Neural cell (in vitro differentiated cells): ENCODE measurements around the gene SUPT20HL1. TPM values are rescaled to one million over a fixed set of nuclear protein-coding genes. Genes with fewer than 3 reads are reported as not detected.

Experiments
- H2AFZ ChIP-seq: fragments of 200-600, 300-800 bp; sonication (generic), shearing (Covaris generic); 2 replicates; pipeline ENCODE4 v1.6.0; 2014; ENCODE audit warnings: low read depth, mild to moderate bottlenecking, antibody characterized with exemption, low read length, moderate library complexity
- H3F3A ChIP-seq: fragments of 200-600 bp; shearing (Covaris generic); 2 replicates; pipeline ENCODE4 v1.6.1; 2016; ENCODE audit warnings: mild to moderate bottlenecking, moderate library complexity, mixed read lengths, antibody characterized with exemption, low read length; ENCODE audit not compliant: insufficient read depth, poor library complexity, severe bottlenecking
- H3K27ac ChIP-seq: fragments of 200-600, 300-800 bp; sonication (generic), shearing (Covaris generic); 2 replicates; pipeline ENCODE4 v1.5.1; 2014; ENCODE audit warnings: mild to moderate bottlenecking, low read length, moderate library complexity
- H3K27me3 ChIP-seq: fragments of 300-800, 200-600 bp; sonication (generic), shearing (Covaris generic); 2 replicates; pipeline ENCODE4 v1.6.0; 2014; ENCODE audit warnings: mild to moderate bottlenecking, low read depth, low read length, moderate library complexity; ENCODE audit not compliant: insufficient read depth
- H3K36me3 ChIP-seq: fragments of 300-800, 200-600 bp; sonication (generic), shearing (Covaris generic); 2 replicates; pipeline ENCODE4 v1.5.1; 2014; ENCODE audit warnings: mild to moderate bottlenecking, antibody characterized with exemption, low read length, moderate library complexity; ENCODE audit not compliant: insufficient read depth
- H3K4me2 ChIP-seq: fragments of 300-800, 200-600 bp; sonication (generic), shearing (Covaris generic); 2 replicates; pipeline ENCODE4 v1.6.0; 2014; ENCODE audit warnings: mild to moderate bottlenecking, low read length
- H3K4me3 ChIP-seq: fragments of 300-800, 200-600 bp; sonication (generic), shearing (Covaris generic); 2 replicates; pipeline ENCODE4 v1.5.1; 2014; ENCODE audit warnings: mild to moderate bottlenecking, low read length, moderate library complexity
- H3K79me2 ChIP-seq: fragments of 200-600 bp; shearing (Covaris generic); replicated peaks from 2 replicates; pipeline ENCODE4 v1.6.0; 2014; ENCODE audit warnings: mild to moderate bottlenecking, low read length, moderate library complexity; ENCODE audit not compliant: insufficient read depth
- H3K9ac ChIP-seq: fragments of 300-800, 200-600 bp; sonication (generic), shearing (Covaris generic); 2 replicates; pipeline ENCODE4 v1.6.1; 2016; ENCODE audit warnings: mild to moderate bottlenecking, low read length, mixed read lengths
- H3K9me2 ChIP-seq: fragments of 200-600 bp; shearing (Covaris generic); 2 replicates; pipeline ENCODE4 v1.6.1; 2016; ENCODE audit warnings: mild to moderate bottlenecking, low read length, mixed read lengths; ENCODE audit not compliant: insufficient read depth
- H3K9me3 ChIP-seq: fragments of 200-600, 300-800 bp; sonication (generic), shearing (Covaris generic); 2 replicates; pipeline ENCODE4 v1.6.1; 2016; ENCODE audit warnings: mild to moderate bottlenecking, mixed run types, low read length, moderate library complexity, mixed read lengths
- H4K20me1 ChIP-seq: fragments of 200-600 bp; shearing (Covaris generic); 2 replicates; pipeline ENCODE4 v1.6.1; 2016; ENCODE audit warnings: mild to moderate bottlenecking, mixed run types; ENCODE audit not compliant: insufficient read depth
- CTCF ChIP-seq: fragments of 450-650 bp; IDR thresholded peaks from 2 replicates; pipeline ENCODE4 v1.5.1; 2014; ENCODE audit warnings: antibody characterized with exemption, mild to moderate bottlenecking, moderate library complexity; ENCODE audit not compliant: poor library complexity, severe bottlenecking
- EP300 ChIP-seq: fragments of 450-650 bp; conservative IDR thresholded peaks from 2 replicates; pipeline ENCODE4 v1.6.1; 2014; ENCODE audit warnings: antibody characterized with exemption, mild to moderate bottlenecking, moderate library complexity; ENCODE audit not compliant: poor library complexity, severe bottlenecking
- EZH2 ChIP-seq: fragments of 200-600, 300-800 bp; shearing (Covaris generic), sonication (generic); IDR thresholded peaks from 2 replicates; pipeline ENCODE4 v1.6.1; 2014; ENCODE audit warnings: antibody characterized with exemption, low read length, borderline replicate concordance, mild to moderate bottlenecking; ENCODE audit not compliant: insufficient read depth, poor library complexity, severe bottlenecking
- MXI1 ChIP-seq: fragments of 450-650 bp; conservative IDR thresholded peaks from 2 replicates; pipeline ENCODE4 v1.6.1; 2014; ENCODE audit warnings: antibody characterized with exemption, mild to moderate bottlenecking; ENCODE audit not compliant: poor library complexity, severe bottlenecking
- POLR2AphosphoS5 ChIP-seq: IDR thresholded peaks from 2 replicates; pipeline ENCODE4 v1.6.1; 2012
- RAD21 ChIP-seq: fragments of 450-650 bp; conservative IDR thresholded peaks from 2 replicates; pipeline ENCODE4 v1.6.1; 2014; ENCODE audit warnings: antibody characterized with exemption, mild to moderate bottlenecking, moderate library complexity
- SMC3 ChIP-seq: fragments of 450-650 bp; conservative IDR thresholded peaks from 2 replicates; pipeline ENCODE4 v1.6.1; 2014; ENCODE audit warnings: antibody characterized with exemption, mild to moderate bottlenecking, moderate library complexity; ENCODE audit not compliant: poor library complexity
- TAF1 ChIP-seq: IDR thresholded peaks from 2 replicates; pipeline ENCODE4 v1.6.1; 2012; ENCODE audit warnings: low read depth
- polyA plus RNA-seq: library from polyadenylated mRNA; depleted of rRNA; stranded (reverse); fragments of >200 nt; gene quantifications from 2 replicates; pipeline ENCODE4 v1.2.3, GENCODE V29; 2014
- TF ChIP-seq, protein P1 (sequence below): IDR thresholded peaks from 2 replicates; pipeline ENCODE4 v1.6.1; 2012; ENCODE audit warnings: borderline replicate concordance

SUPT20HL1 gene
- polyA plus RNA-seq, 1 donor from 2014 or later = not detected

- no peak overlapping the region for H3K9ac ChIP-seq
- no peaks in the 10 kb centered on the region for H4K20me1 ChIP-seq
- no peaks in the 10 kb centered on the region for H3F3A ChIP-seq
- H3K4me3 ChIP-seq = no peak overlapping the region
- H2AFZ ChIP-seq = no peak overlapping the region
- H3K9me2 ChIP-seq = no peaks in the 10 kb centered on the region
- no peak overlapping the region for H3K4me2 ChIP-seq
- TF ChIP-seq CTCF = no peak
- no peak for TF ChIP-seq POLR2AphosphoS5
- TF ChIP-seq, protein P1, sequence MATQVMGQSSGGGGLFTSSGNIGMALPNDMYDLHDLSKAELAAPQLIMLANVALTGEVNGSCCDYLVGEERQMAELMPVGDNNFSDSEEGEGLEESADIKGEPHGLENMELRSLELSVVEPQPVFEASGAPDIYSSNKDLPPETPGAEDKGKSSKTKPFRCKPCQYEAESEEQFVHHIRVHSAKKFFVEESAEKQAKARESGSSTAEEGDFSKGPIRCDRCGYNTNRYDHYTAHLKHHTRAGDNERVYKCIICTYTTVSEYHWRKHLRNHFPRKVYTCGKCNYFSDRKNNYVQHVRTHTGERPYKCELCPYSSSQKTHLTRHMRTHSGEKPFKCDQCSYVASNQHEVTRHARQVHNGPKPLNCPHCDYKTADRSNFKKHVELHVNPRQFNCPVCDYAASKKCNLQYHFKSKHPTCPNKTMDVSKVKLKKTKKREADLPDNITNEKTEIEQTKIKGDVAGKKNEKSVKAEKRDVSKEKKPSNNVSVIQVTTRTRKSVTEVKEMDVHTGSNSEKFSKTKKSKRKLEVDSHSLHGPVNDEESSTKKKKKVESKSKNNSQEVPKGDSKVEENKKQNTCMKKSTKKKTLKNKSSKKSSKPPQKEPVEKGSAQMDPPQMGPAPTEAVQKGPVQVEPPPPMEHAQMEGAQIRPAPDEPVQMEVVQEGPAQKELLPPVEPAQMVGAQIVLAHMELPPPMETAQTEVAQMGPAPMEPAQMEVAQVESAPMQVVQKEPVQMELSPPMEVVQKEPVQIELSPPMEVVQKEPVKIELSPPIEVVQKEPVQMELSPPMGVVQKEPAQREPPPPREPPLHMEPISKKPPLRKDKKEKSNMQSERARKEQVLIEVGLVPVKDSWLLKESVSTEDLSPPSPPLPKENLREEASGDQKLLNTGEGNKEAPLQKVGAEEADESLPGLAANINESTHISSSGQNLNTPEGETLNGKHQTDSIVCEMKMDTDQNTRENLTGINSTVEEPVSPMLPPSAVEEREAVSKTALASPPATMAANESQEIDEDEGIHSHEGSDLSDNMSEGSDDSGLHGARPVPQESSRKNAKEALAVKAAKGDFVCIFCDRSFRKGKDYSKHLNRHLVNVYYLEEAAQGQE = no peak
- TF ChIP-seq TAF1 = no peak
- no peak for TF ChIP-seq SMC3
- no peak for TF ChIP-seq EP300
- TF ChIP-seq MXI1 = no peak
- no peak for TF ChIP-seq RAD21
- no peak for TF ChIP-seq EZH2
- no peaks in the 10 kb centered on the region for H3K27me3 ChIP-seq
- H3K9me3 ChIP-seq = no peaks in the 10 kb centered on the region
- H3K27ac ChIP-seq = no peak overlapping the region
- no peaks in the 10 kb centered on the region for H3K79me2 ChIP-seq
- no peaks in the 10 kb centered on the region for H3K36me3 ChIP-seq
Measured at GRCh38 chrX:24347881-24348280, 12.6 kb upstream of the SUPT20HL1 start.

GRCh38 chrX:24350217-24350616, 10.2 kb upstream of the SUPT20HL1 start:
- H3K9ac ChIP-seq = no peak overlapping the region
- H3K36me3 ChIP-seq = no peaks in the 10 kb centered on the region
- no peaks in the 10 kb centered on the region for H3K27me3 ChIP-seq
- H3K9me2 ChIP-seq = no peaks in the 10 kb centered on the region
- H3K9me3 ChIP-seq = no peaks in the 10 kb centered on the region
- H3K4me3 ChIP-seq = no peak overlapping the region
- H3K4me2 ChIP-seq = no peak overlapping the region
- TF ChIP-seq POLR2AphosphoS5 (no peak), EP300 (no peak), EZH2 (no peak), SMC3 (no peak), TAF1 (no peak), MXI1 (no peak), CTCF (no peak), RAD21 (no peak)
- TF ChIP-seq, protein P1 = no peak
- H3K27ac ChIP-seq = no peak overlapping the region
- no peaks in the 10 kb centered on the region for H3K79me2 ChIP-seq
- no peaks in the 10 kb centered on the region for H4K20me1 ChIP-seq
- H2AFZ ChIP-seq = no peak overlapping the region
- no peaks in the 10 kb centered on the region for H3F3A ChIP-seq
